ENCODE results near the gene MSS51. TPM values are rescaled to one million over a fixed set of nuclear protein-coding genes. Genes with fewer than 3 reads are reported as not detected.

MSS51 gene
- total RNA-seq, 1 donor from 2014 or later: 0.54 TPM

- Histone ChIP-seq H3K4me3 (ENCODE audit: low read depth, low read length) (no peak overlapping the region), H3K36me3 (ENCODE audit: control insufficient read depth, insufficient read depth, low read length) (no peaks in the 10 kb centered on the region), H3K27me3 (ENCODE audit: control insufficient read depth, insufficient read depth, low read length) (no peaks in the 10 kb centered on the region)
- no peak for DNase-seq (ENCODE audit: low read depth)
- TF ChIP-seq CTCF (IDR thresholded peaks at IDR 0.05; ENCODE audit: insufficient read depth, low read length, poor library complexity, severe bottlenecking): no peak
Measured at GRCh38 chr10:73448384-73448783, 15.0 kb upstream of the MSS51 start.

- no peak for TF ChIP-seq CTCF (IDR thresholded peaks at IDR 0.05; ENCODE audit: insufficient read depth, low read length, poor library complexity, severe bottlenecking)
- DNase-seq (ENCODE audit: low read depth): no peak
- Histone ChIP-seq H3K27me3 (ENCODE audit: control insufficient read depth, insufficient read depth, low read length) (no peaks in the 10 kb centered on the region), H3K36me3 (ENCODE audit: control insufficient read depth, insufficient read depth, low read length) (no peaks in the 10 kb centered on the region), H3K4me3 (ENCODE audit: low read depth, low read length) (no peak overlapping the region)
Measured at GRCh38 chr10:73446926-73447325, 13.6 kb upstream of the MSS51 start.

DNA sequence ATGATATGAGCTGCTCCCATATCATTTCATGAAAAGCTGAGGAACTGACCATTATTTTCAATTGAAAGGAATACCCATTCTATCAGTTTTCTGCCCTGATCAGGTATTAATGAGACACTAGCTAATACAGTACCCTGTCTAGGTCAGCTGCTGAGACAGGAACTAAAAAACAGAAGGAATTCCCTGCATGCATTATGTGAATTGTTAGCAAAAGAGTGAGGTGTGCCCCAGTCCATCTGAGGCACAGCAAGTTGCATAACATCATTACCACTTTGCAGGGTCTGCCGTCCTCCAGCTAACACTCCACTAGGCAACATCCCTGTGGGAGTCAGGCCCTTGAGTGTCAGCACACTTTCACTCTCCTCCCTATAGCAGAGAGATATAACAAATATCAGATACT lies 11.1 kb upstream of the MSS51 start:
- TF ChIP-seq CTCF (IDR thresholded peaks at IDR 0.05; ENCODE audit: insufficient read depth, low read length, poor library complexity, severe bottlenecking): no peak
- Histone ChIP-seq H3K4me3 (ENCODE audit: low read depth, low read length) (no peak overlapping the region), H3K36me3 (ENCODE audit: control insufficient read depth, insufficient read depth, low read length) (no peaks in the 10 kb centered on the region), H3K27me3 (ENCODE audit: control insufficient read depth, insufficient read depth, low read length) (no peaks in the 10 kb centered on the region)
- DNase-seq (ENCODE audit: low read depth): no peak

- DNase-seq (ENCODE audit: low read depth): peak; percentile 58
- H3K27me3 ChIP-seq (ENCODE audit: control insufficient read depth, insufficient read depth, low read length): no peaks in the 10 kb centered on the region
- no peak overlapping the region for H3K4me3 ChIP-seq (ENCODE audit: low read depth, low read length)
- H3K36me3 ChIP-seq (ENCODE audit: control insufficient read depth, insufficient read depth, low read length): peaks cover 2% of the 10 kb centered on the region
- no peak for TF ChIP-seq CTCF (IDR thresholded peaks at IDR 0.05; ENCODE audit: insufficient read depth, low read length, poor library complexity, severe bottlenecking)
Measured at GRCh38 chr10:73439605-73440312, 6.4 kb upstream of the MSS51 start.

GRCh38 chr10:73439055-73439454 lies 5.7 kb upstream of the MSS51 start:
- no peak for TF ChIP-seq CTCF (IDR thresholded peaks at IDR 0.05; ENCODE audit: insufficient read depth, low read length, poor library complexity, severe bottlenecking)
- DNase-seq (ENCODE audit: low read depth): no peak

More at GRCh38 chr10:73439055-73439454, 5.7 kb upstream of the MSS51 start:
- Histone ChIP-seq H3K4me3 (ENCODE audit: low read depth, low read length) (no peak overlapping the region), H3K36me3 (ENCODE audit: control insufficient read depth, insufficient read depth, low read length) (peaks cover 2% of the 10 kb centered on the region), H3K27me3 (ENCODE audit: control insufficient read depth, insufficient read depth, low read length) (no peaks in the 10 kb centered on the region)
